ENCODE data around the gene ZSCAN22. TPM values are rescaled to one million over a fixed set of nuclear protein-coding genes. Genes with fewer than 3 reads are reported as not detected.

Gene ZSCAN22
- total and polyA plus RNA-seq, 2 experiments from 2014 or later = 0.86 to 2.9 TPM

- peak; percentile 89 for ATAC-seq
- Histone ChIP-seq H3K79me2 (replicated peaks; ENCODE audit: insufficient read depth) (peaks cover 46% of the 10 kb centered on the region), H3K4me2 (peak within 1 kb of the TSS; percentile 99), H3K4me3 (peak within 1 kb of the TSS; percentile 87), H4K20me1 (replicated peaks; ENCODE audit: insufficient read depth) (peaks cover 36% of the 10 kb centered on the region), H3K36me3 (ENCODE audit: insufficient read depth) (peaks cover 31% of the 10 kb centered on the region), H3K27me3 (ENCODE audit: insufficient read depth) (no peaks in the 10 kb centered on the region), H3K4me1 (ENCODE audit: insufficient read depth) (peaks cover 13% of the 10 kb centered on the region), H3K27ac (ENCODE audit: low read depth) (peak within 1 kb of the TSS; percentile 94), H2AFZ (peak within 1 kb of the TSS; percentile 1), H3F3A (replicated peaks; ENCODE audit: low read depth) (peaks cover 38% of the 10 kb centered on the region), H3K9me2 (ENCODE audit: insufficient read depth) (no peaks in the 10 kb centered on the region)
- H3K9me3 Mint-ChIP-seq = peaks cover 3% of the 10 kb centered on the region; the same call in 2 of the 3 replicates
- H3K4me3 Mint-ChIP-seq = peak within 1 kb of the TSS; percentile 99
- peak; percentile 80 for TF ChIP-seq POLR2AphosphoS5 (IDR thresholded peaks at IDR 0.05; ENCODE audit: low read depth)
- TF ChIP-seq STAT1 (IDR thresholded peaks at IDR 0.05; ENCODE audit: unreplicated experiment) = no peak
- TF ChIP-seq, protein P1, sequence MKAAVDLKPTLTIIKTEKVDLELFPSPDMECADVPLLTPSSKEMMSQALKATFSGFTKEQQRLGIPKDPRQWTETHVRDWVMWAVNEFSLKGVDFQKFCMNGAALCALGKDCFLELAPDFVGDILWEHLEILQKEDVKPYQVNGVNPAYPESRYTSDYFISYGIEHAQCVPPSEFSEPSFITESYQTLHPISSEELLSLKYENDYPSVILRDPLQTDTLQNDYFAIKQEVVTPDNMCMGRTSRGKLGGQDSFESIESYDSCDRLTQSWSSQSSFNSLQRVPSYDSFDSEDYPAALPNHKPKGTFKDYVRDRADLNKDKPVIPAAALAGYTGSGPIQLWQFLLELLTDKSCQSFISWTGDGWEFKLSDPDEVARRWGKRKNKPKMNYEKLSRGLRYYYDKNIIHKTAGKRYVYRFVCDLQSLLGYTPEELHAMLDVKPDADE (IDR thresholded peaks at IDR 0.05) = peak; percentile 91; the same call in 1 of the 2 replicates
- no peak for TF ChIP-seq EZH2phosphoT487 (IDR thresholded peaks at IDR 0.05; ENCODE audit: unreplicated experiment)
- peak; percentile 85 for TF ChIP-seq CREB1 (CRISPR knock-in tag; IDR thresholded peaks at IDR 0.05; ENCODE audit: low read depth)
- peak within 1 kb of the TSS; percentile 98 for H3K27ac Mint-ChIP-seq
- peaks cover 47% of the 10 kb centered on the region for H3K36me3 Mint-ChIP-seq (ENCODE audit: low read depth)
- H3K27me3 Mint-ChIP-seq (ENCODE audit: insufficient read depth, low read depth, poor library complexity) = peaks cover 20% of the 10 kb centered on the region
- peaks cover 25% of the 10 kb centered on the region for H3K4me1 Mint-ChIP-seq
- peak; percentile 99 for DNase-seq (ENCODE audit: low spot score)
Measured at GRCh38 chr19:58386576-58387337, 60.0 kb downstream of the ZSCAN22 start, which contains the start of gene RPS5. RPS5 (plus strand) TSS chr19:58387269; CDS start chr19:58388138, 869 bp downstream.

DNA sequence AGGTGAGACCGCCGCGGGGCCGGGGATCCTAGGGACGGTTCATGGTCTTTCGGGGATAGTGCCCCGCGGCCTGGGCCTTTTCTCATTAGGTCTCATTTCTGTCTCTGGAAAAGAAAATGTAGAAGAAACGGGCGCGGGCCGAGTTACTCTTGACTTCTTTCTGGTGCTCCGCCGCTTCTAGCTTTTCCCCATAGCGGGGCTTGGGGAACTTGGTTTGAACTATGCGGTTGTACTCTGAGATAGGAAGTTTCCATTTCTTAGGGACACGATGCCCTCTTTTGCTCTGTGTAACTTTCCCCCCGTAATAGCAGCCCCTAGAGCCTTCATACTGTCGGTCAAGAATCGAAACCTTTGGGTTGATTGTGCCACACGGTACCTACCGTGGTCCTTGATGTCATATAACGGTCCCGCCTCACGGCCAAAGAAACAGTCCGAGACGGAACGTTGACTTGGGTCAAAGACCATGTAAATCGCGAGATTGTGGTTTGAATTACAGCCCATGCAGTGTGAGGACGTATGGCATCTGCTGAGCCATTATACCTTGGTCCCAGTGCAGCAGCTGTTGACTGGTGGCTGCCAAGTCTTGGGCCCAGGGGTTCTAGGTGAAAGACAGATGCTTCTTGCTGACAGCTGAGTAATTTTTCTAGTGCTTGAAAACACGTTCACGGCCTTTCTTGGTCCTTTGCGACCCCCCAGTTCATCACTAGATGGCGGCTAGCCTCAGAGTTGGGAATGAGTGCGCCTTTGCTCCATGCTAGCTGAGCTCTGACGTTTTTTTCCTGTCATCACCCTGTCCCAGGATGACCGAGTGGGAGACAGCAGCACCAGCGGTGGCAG lies 60.8 kb downstream of the ZSCAN22 start:
- no peaks in the 10 kb centered on the region for H3K27me3 ChIP-seq (ENCODE audit: insufficient read depth)
- ATAC-seq (no peak), DNase-seq (ENCODE audit: low spot score) (no peak)
- H3K27me3 Mint-ChIP-seq (ENCODE audit: insufficient read depth, low read depth, poor library complexity) = peaks cover 20% of the 10 kb centered on the region
- H3K79me2 ChIP-seq (replicated peaks; ENCODE audit: insufficient read depth) = peaks cover 49% of the 10 kb centered on the region
- H3K4me3 Mint-ChIP-seq = peak overlapping the region; percentile 99
- peak overlapping the region; percentile 99 for H3K4me2 ChIP-seq
- H3K4me3 ChIP-seq = peak overlapping the region; percentile 87
- peaks cover 34% of the 10 kb centered on the region for H3K36me3 ChIP-seq (ENCODE audit: insufficient read depth)
- TF ChIP-seq REST (IDR thresholded peaks at IDR 0.05; ENCODE audit: unreplicated experiment) (no peak), JUNB (IDR thresholded peaks at IDR 0.05; ENCODE audit: unreplicated experiment) (no peak), EZH2 (IDR thresholded peaks at IDR 0.05; ENCODE audit: low read depth, unreplicated experiment) (no peak), CTCF (conservative IDR thresholded peaks at IDR 0.05; ENCODE audit: low read depth in 2 of 2) (peak; percentile 9 to 26; a peak in 1 of 4 replicates)
- TF ChIP-seq, protein P1 (IDR thresholded peaks at IDR 0.05) = no peak
- peaks cover 3% of the 10 kb centered on the region; the same call in 2 of the 3 replicates for H3K9me3 Mint-ChIP-seq
- peaks cover 44% of the 10 kb centered on the region for H3F3A ChIP-seq (replicated peaks; ENCODE audit: low read depth)
- peaks cover 13% of the 10 kb centered on the region for H3K4me1 ChIP-seq (ENCODE audit: insufficient read depth)
- peaks cover 25% of the 10 kb centered on the region for H3K4me1 Mint-ChIP-seq
- peaks cover 36% of the 10 kb centered on the region for H4K20me1 ChIP-seq (replicated peaks; ENCODE audit: insufficient read depth)
- 0 out of 2 replicates have a peak overlapping the region, but pooled peaks have one; percentile 33 for H3K27ac ChIP-seq (ENCODE audit: low read depth)
- H2AFZ ChIP-seq = no peak overlapping the region
- H3K9me2 ChIP-seq (ENCODE audit: insufficient read depth) = no peaks in the 10 kb centered on the region
- peaks cover 54% of the 10 kb centered on the region for H3K36me3 Mint-ChIP-seq (ENCODE audit: low read depth)
- H3K27ac Mint-ChIP-seq = peak overlapping the region; percentile 91

Measured in GM23338 (cell line).